ENCODE measurements around the gene MORN1. TPM values are rescaled to one million over a fixed set of nuclear protein-coding genes. Genes with fewer than 3 reads are reported as not detected.

MORN1 gene
- total RNA-seq, 1 donor from 2014 or later: 5.3 TPM

GRCh38 chr1:2392686-2393085, 1.3 kb upstream of the MORN1 start:
- DNase-seq (no peak), ATAC-seq (no peak)
- intact Hi-C loops (cut with micrococcal nuclease): no loop called here

DNA sequence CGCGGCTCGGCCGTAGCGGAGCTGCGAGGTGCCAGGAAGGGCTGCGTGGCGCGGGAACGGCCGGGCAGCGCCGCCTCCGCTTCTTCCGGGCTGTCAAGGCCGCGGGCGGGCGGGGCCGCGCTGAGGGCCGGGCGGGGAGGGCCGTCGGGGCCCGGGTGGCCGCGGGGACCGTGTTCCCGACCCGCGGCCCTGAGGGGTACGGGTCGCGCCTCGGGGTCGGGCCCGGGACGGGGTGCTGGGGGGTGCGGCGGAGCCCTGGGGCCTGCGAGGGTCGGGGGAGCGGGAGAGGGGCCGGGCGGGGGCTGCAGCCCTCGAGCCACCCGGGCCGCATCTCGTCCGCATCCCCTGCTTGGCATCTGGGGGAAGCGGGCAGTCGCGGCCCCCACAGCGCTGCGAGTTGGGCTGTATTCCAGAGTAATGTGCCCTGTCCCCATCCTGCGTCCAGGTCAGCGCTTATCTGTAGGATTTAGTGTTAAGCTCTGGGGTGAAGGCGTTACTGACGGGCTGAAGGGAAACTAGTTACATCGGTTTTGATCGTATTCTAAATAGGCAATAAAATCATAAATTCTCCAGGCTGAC, 666 bp upstream of the MORN1 start:
- intact Hi-C loops (cut with micrococcal nuclease): no loop called here
- no peak for DNase-seq
- ATAC-seq: peak; percentile 29

DNA sequence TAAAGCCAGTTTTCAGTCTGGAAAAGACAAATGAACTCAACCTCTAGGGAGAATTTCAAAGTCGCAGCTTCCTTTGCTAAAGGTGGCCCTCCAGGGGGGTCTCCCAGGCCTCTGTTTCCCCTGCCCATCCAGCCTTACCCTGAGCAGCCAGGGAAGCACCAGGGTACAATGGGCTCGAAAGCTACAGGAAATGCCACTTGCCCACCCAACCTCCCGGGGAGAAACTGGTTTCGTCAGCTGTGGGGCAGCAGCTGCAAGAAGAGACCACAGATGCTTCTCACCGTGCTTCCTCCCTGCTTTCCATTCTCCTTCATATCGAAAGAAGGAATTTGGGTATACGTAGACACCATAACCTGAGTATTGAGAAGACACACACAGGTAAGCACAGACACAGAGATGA, 1.7 kb downstream of the MORN1 start:
- intact Hi-C loops (cut with micrococcal nuclease): no loop called here
- peak; percentile 7 for DNase-seq
- ATAC-seq: no peak

DNA sequence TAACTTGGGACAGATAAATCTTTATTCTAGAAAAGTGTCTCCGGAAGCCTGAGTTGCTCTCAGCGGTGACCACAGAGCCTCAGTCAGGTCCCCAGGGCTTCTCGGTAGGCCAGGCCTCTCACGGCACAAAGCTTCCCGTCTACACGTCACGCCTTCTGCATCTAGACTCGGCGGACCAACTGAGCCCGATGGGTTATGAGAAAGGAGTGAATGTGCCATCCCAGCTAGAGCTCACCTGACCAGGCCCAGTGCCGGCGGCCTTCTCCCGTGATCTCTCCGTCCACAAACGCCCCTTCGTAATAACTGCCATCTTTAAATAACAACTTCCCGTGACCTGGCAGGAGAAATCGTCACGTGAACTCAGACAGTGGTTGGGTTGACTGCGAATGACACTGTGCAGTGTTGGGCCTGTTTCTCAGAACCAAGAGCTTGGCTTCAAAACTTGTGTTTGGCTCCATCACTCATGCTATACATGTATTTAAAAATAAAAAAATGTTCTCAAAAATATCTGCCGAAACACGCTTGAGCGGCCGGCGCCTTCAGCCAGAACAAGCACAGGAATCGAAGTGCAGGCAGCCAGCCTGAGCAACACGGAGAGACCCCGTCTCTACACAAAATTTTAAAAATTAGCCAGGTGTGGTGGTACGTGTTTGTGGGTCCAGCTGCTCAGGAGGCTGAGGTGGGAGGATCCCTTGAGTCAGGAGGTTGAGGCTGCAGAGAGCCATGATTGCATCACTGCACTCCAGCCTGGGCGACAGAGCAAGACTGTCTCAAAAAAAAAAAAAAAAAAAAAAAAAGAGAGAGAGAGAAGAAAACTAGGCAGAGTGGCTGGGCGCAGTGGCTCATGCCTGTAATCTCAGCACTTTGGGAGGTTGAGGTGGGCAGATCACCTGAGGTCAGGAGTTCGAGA, 3.1 kb downstream of the MORN1 start:
- intact Hi-C loops (cut with micrococcal nuclease): no loop called here
- ATAC-seq (no peak), DNase-seq (peak; percentile 17)

DNA sequence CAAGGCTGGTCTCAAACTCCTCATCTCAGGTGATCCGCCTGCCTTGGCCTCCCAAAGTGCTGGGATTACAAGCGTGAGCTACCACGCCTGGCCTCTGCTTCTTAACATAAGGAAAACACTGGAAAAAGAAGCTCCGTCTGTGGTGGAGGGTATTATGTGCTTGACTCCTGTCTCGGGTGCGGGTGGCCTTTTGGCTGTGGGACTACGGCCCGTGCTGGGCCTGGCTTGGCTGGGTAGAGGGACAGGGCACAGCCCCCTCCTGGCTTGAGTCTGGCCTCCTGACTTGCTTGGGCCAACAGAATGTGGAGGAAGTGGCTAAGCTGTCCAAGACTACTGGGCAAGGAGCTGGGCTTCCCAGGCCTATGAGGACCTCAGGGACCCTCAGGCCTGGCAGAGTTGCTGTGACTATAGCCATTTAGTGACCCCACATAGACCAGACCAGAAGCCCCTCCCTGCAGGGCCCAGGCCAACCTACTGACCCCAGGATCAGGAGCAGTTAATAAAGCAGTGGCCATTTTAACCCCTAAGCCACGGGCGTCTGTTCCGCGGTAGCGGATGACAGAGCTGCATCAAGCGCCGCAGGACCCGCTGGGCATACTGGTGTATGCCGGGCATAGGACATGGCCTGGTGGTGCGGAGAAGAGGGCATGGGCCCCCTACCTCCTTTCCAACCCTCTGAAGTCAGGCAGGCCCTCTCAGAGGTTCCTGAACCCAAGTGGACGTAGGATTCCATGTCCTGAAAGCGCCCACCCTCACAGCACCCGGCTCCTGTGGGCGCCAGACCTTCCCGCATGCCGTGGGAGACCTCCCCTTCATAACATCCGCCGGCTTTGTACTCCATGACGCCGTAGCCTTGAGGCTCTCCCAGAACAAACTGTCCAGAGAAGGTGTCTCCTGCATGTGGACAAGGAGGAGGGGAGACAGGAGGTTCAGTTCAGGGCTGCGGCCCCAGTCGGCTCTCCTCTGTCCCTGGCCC, 4.4 kb downstream of the MORN1 start:
- DNase-seq (peak; percentile 20), ATAC-seq (no peak)
- intact Hi-C loops (cut with micrococcal nuclease): no loop called here

DNA sequence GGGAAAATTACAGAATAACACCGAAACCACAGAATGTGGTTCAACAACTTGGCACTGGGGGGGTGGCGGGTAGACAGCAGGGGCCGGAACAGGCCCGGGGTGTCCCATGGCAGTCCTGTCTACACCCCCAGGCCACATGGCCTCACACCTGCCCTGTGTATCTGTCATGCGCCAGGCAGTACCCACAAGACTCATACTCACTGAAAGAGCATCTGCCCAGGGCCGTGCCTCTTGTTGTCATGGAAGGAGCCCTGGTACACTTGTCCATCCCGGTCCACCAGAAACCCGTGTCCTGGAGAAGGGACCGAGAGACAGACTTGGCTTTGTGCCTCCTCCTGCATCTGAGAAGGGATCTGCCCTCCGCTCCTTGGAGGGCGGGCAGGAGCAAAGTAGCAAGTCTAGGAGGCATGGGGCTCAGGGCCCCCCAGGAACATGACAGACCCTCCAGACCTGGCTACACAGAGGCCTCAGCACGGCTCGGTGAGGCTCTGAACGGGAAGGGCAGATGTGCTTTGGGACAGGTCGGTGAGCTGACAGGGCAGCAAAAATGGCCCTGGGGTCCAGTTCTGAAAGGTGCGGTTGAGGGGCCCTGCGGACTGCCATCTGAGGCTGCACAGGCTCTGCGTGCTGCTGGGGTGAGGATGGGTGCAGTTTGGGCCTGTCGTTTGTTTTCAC, 5.6 kb downstream of the MORN1 start:
- DNase-seq (peak; percentile 30), ATAC-seq (no peak)
- intact Hi-C loops (cut with micrococcal nuclease): no loop called here

GRCh38 chr1:2384941-2385481, 6.3 kb downstream of the MORN1 start:
- intact Hi-C loops (cut with micrococcal nuclease): loop anchor here (5.0 kb wide), 1 partner anchor 188 kb away; no protein-coding TSS in a partner anchor
- DNase-seq (peak; percentile 27), ATAC-seq (no peak)

DNA sequence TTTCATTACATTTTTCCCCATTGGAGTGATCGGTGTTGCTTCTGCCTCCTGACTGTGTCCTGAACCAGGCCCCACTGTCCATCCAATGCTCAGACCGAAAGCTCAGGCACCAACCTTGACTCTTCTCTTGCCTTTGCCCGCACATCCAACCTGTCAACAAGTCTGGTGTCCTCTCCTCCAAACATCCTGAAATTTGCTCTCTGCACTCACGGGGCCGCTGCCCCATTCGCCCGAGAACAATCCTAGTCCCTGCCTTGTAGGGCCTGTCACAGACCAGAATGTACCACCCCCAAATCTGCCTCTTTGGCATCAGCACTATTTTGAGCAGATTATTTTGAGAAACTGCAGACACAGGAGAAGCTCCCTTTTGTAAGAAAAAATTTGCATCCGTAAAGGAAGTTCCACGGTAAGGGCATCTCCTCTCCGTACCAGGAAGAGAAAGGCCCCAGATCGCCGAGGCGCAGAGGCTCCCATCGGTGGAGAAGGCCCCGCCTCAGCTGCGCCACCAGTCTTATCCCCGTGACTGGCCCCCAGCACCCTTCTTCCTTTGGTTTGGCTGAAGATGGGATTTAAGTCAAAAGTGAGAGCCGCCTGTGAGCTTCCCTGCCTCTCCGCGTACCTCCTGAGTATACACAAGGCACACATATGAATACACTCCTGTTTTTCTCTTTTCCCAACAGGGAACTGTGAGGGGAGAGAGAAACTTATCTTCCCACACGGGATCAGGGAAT, 7.1 kb downstream of the MORN1 start:
- DNase-seq (no peak), ATAC-seq (no peak)
- intact Hi-C loops (cut with micrococcal nuclease): loop anchor here (5.0 kb wide), 1 partner anchor 187 kb away; no protein-coding TSS in a partner anchor

GRCh38 chr1:2383576-2383975, 7.8 kb downstream of the MORN1 start:
- ATAC-seq (no peak), DNase-seq (peak; percentile 26)
- intact Hi-C loops (cut with micrococcal nuclease): loop anchor here (5.0 kb wide), 1 partner anchor 186 kb away; no protein-coding TSS in a partner anchor

DNA sequence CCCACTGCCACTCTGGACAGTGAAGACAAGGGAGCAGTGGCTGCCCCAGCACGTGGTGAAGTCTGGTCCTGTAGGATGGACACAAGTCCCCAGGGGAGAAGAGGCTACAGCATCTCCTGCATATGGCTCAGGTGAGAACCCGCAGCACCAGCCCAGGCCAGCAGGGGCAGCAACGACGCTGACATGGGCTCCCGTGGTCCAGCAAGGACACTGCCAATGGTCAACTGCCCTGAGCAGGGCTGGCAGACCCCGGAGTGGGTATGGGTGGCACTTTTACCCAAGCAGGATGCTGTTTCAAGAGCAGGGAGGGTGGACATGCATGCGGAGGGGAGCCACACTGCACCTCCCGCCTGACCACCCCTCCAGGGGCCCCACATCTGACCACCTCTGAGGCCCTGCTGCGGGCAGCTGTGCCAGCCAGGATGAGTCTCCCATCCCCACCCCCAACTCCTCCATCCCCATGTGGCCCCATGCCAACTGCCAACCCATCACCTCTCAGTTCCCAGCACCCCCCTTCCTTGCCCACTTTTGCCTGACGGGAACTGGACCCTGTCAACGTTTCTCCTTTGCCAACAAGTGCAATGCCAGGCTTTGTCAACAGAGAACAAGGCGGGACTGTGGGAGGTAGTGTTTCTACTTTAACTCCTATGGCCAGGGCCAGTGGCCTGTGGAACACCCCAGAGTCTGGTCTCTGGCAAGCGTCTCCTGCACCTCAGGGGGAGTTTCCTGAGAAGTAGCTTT, 8.6 kb downstream of the MORN1 start:
- DNase-seq (peak; percentile 54), ATAC-seq (peak; percentile 36)
- intact Hi-C loops (cut with micrococcal nuclease): loop anchor here (5.0 kb wide), 1 partner anchor 185 kb away; no protein-coding TSS in a partner anchor

DNA sequence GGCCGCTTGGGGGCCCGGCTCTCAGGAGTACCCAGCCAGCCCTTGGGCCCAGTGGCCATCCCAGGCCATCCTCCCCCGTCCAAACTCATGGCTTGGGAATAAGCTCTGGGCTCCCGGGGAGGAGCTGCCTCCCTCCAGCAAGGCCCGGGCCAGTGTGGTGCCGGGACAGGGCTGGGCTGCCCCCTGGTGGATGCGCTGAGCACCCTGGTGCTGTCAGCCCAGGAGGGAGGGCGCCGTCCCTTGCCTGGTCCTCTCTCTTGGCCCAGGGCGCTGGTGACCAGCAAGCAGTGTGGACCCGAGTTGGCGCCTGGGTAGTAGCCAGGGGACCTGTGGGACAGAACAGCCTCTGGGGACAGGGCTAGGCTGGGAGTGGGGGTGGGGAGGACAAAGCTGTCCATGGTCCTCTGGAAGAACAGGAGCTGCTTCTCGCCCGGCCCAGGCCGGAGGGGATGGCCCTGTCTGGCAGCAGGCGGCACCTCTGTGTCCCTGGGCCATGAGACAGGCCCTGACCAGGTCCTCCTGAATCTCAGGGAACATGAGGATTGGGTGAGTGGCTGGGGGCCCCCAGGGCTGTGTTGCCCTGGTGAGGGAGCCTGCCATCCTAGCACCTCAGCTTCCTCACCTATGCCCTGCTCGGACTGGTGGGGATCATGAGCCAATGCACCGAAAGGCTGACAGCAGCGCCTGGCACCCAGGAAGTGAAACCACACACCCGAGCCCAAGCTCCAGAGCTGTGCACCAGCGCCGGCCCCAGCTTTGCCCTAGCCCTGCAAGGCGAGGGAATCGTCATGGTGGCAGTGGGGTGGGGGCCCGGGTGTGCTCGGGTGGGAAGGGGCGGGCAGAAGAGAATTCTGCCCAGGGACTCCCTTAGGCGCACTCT, 9.4 kb downstream of the MORN1 start:
- peak; percentile 97 for ATAC-seq
- peak; percentile 91 for DNase-seq
- intact Hi-C loops (cut with micrococcal nuclease): loop anchor here (5.0 kb wide), 1 partner anchor 185 kb away; no protein-coding TSS in a partner anchor

DNA sequence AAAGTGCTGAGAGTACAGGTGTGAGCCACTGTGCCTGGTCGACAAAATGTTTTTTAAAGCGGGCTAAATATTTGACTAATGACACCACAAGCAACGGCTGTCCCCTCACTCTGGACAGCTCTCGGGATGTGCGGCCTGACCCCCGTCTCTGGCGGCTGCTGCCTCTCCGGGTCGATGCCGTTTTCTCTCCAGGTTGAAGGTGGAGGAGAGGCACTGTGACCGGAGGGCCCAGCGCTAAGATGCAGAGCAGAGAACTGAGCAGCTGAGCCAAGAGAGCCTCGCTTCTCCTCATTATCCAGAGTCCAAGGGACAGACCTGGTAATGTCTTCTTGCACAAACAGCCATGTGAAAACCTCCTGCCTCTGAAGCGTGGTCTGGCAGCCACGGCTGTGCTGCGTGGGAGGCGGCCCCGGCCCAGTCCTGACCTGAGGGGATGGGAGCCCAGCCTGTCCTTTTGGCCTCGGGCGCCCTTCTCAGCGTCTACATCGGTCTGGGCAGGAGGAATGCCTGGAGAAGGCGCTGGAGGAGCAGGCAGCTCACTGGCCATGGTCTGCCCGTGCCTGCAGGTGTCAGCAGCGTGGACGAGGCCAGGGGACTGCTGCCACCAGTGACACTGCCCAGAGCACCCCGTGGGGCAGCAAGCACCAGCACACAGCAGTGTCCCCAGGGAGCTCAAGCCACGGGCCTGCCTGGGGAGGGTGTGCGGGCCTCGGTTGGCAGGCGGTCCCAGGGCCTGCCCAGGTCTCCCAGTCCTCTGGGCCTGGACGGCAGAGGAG, 10.3 kb downstream of the MORN1 start:
- intact Hi-C loops (cut with micrococcal nuclease): loop anchor here (5.0 kb wide), 1 partner anchor 184 kb away; no protein-coding TSS in a partner anchor
- ATAC-seq (peak; percentile 10), DNase-seq (peak; percentile 47)

GRCh38 chr1:2379733-2380404, 11.5 kb downstream of the MORN1 start:
- peak; percentile 17 for DNase-seq
- intact Hi-C loops (cut with micrococcal nuclease): loop anchor here (5.0 kb wide), 1 partner anchor 183 kb away; no protein-coding TSS in a partner anchor
- no peak for ATAC-seq

GRCh38 chr1:2378956-2379732, 12.2 kb downstream of the MORN1 start:
- ATAC-seq (no peak), DNase-seq (no peak)
- intact Hi-C loops (cut with micrococcal nuclease): no loop called here

Data from left ventricle myocardium superior (tissue), 1 donor.